Measurements from ENCODE around the gene CRNKL1.
"Not testable (repeated sequence)": the region's sequence is repeated elsewhere in the genome, so short reads cannot be mapped to it uniquely, and the experiment has no call there.

Gene CRNKL1

GRCh38 chr20:20010639-20011500 lies 41.4 kb downstream of the CRNKL1 start:
- no peak for DNase-seq (ENCODE audit: low read depth in 1 of 2, low spot score in 1 of 2)

DNA sequence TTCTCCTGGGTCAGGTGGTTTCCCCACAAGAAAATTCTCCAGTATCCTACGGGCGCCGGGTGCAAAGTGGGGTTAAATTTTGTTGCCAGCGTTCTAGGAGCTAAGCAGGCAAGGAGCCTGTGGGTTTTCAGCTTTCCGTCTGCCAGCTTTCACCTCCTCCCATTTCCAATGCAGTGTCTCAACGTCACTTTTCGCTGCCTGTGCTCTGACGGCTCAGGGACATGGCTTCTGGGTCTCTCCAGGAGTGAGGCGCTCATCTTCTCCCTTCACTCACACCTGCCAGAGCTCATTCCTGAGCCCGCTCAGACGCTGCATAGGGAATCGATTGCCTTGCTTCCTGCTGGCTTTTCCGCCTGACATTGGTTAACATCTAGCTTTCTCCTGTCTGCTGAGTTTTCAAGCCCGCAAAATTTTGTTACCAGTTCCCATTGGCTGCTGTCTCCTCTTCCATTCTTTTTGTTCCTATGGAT lies 42.4 kb downstream of the CRNKL1 start:
- DNase-seq (ENCODE audit: low read depth in 1 of 2, low spot score in 1 of 2): no peak

DNA sequence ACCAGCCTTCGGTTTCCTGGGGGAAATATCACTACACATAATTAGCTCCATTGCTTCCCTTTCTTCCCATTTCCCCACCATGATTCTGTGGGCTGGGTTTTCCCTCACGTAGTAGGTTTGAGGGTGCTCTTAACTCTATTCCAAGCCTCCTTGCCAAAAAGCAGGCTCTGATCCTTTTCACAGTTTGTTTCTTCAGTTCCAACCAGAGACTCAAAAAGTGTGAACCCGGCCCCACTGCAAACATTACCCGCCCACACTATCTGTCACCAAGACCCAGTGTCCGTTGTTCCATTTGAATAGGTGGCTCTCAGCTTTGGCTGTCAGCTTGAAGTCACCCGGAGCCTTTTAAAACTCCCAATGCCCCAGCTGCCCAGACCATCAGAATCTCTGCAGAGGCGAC lies 46.9 kb downstream of the CRNKL1 start:
- no peak for DNase-seq (ENCODE audit: low read depth in 1 of 2, low spot score in 1 of 2)

- not testable (repeated sequence) for DNase-seq (ENCODE audit: low read depth in 1 of 2, low spot score in 1 of 2)
These were observed 48.3 kb downstream of the CRNKL1 start for GRCh38 chr20:20003955-20004322.

- no peak for DNase-seq (ENCODE audit: low read depth in 1 of 2, low spot score in 1 of 2)
These were observed 49.0 kb downstream of the CRNKL1 start for GRCh38 chr20:20003031-20003954.

- no peak for DNase-seq (ENCODE audit: low read depth in 1 of 2, low spot score in 1 of 2)
These were observed 49.9 kb downstream of the CRNKL1 start for GRCh38 chr20:20002101-20002998.

- no peak for DNase-seq (ENCODE audit: low read depth in 1 of 2, low spot score in 1 of 2)
These were observed 51.9 kb downstream of the CRNKL1 start for GRCh38 chr20:20000211-20000968.

GRCh38 chr20:19998990-19999705 lies 53.1 kb downstream of the CRNKL1 start:
- DNase-seq (ENCODE audit: low read depth in 1 of 2, low spot score in 1 of 2): no peak

GRCh38 chr20:19996917-19997316 lies 55.3 kb downstream of the CRNKL1 start:
- no peak for DNase-seq (ENCODE audit: low read depth in 1 of 2, low spot score in 1 of 2)

DNA sequence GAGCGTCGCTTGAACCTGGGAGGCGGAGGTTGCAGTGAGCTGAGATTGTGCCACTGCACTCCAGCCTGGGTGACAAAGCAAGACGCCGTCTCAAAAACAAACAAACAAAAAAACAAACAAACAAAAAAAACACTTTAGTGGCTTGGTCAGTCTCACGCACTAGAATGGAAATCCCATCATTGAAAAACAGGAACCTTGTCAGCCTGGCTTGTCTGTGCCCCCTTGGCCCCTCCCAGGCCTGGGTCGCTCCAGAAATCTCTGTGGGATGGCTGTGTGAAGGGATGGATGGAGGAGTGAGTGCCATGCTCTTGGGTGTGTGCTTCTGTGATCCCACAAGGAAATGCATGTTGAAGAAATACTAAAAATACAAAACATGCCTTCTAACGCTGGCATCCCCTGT lies 56.0 kb downstream of the CRNKL1 start:
- DNase-seq (ENCODE audit: low read depth in 1 of 2, low spot score in 1 of 2): no peak

DNA sequence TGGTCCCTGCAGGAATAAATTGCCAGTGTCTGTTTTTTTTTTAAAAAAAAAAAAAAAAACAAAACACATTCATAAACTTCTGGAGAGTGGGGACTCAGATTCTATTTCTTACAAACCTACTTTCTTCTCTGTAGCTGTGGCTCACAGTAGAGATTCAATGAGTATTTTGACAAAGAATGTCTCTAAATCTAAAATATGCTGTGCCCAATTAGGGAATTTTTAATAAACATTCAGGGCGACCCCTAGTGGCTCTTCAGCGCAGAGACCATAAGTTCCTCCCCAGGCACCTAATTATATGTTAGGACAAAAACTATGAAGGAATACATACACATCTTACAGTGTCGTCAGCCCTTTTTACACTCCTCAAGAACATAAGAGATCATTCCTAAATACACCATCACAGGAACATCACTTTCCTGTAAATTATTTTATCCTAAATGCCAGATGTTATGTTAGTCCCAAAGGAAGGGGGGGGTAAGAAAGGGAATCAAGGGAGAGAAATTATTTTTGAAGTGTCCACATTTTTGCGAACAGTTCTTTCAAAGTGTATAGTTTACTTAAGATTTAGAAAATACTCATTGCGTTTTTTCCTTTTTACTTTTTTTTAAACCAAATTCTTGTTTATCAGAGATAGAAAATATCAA lies 56.9 kb downstream of the CRNKL1 start:
- no peak for DNase-seq (ENCODE audit: low read depth in 1 of 2, low spot score in 1 of 2)

DNA sequence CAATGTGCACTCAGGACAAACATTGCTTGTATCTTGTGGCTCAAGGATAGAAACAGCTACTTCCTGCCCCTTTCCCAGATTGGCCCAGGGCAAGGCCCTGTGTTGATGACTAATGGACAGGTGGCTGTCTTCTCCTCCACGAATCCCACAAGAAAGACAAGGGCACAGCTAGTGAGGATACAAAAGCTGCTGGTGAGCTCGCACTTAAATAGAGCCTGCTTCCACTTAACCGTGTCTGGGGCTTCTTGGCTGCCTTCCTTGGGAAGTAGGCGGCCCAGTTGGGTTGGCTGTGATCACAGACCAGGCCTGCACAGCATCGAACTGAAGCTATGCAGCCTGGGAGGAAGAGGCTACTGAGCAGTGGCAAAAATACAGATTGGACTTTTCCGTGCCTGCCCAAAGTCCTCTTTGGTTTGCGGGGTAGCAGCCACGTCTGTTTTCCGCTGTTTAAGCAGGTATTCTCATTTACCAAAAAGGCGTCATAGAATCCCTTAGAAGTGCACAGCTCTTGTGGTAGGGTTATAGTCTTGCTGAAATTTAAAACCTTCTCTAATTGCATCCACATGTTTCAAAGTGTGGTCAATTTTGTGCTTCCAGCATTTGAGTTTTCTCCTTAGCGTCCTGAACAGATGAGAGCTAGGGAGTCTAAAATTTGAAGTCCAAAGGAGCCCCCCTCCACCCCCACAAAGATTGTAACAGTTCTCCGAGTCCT lies 58.2 kb downstream of the CRNKL1 start:
- no peak for DNase-seq (ENCODE audit: low read depth in 1 of 2, low spot score in 1 of 2)

- DNase-seq (ENCODE audit: low read depth in 1 of 2, low spot score in 1 of 2): no peak
These were observed 59.0 kb downstream of the CRNKL1 start for GRCh38 chr20:19992996-19993908.

- no peak for DNase-seq (ENCODE audit: low read depth in 1 of 2, low spot score in 1 of 2)
These were observed 60.4 kb downstream of the CRNKL1 start for GRCh38 chr20:19991854-19992253.

- DNase-seq (ENCODE audit: low read depth in 1 of 2, low spot score in 1 of 2): no peak
These were observed 61.0 kb downstream of the CRNKL1 start for GRCh38 chr20:19991308-19991707.

DNA sequence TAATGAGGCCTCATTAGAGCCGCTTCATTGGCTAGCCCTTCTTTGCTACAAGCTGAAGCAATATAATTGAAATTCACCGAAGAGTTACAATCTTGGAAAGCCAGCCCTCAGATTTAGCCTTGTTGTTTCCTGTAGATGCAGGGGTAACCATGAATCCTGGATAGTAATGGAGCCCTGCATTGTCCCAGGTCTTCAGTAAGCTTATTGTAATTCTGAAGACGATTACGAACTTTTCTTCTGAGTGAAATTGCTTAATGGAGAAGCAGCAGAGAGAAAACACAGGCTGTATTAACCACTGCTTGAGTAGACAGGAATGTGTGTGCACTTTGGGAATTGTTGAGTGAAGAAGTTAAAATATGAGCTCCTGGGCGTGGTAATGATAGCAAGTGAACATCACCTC lies 61.4 kb downstream of the CRNKL1 start:
- no peak for DNase-seq (ENCODE audit: low read depth in 1 of 2, low spot score in 1 of 2)

DNA sequence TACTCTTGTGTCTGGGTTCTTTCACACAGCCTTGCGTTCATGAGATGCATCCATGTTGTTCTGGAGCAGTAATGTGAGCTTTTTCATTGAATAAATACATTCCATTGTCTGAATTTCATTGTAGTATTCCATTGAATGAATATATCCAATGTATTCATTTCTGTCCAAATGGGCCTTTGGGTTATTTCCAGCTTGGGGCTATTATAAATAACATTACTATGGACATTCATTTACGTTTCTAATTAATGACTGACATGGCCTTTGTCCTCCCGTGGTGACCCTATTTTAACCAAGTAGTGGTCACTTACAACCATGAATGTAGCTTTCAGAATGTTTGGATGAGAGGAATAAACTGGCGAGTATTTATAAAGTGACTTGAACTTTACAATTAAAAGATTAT lies 65.2 kb downstream of the CRNKL1 start:
- no peak for DNase-seq (ENCODE audit: low read depth in 1 of 2, low spot score in 1 of 2)

All from activated T-helper 1 cell treated with anti-CD3 and anti-CD28 coated beads, Interleukin-2, amount 50 U/mL, for 16 hours (primary cell).